ENCODE data around the gene GSTM2. TPM values are rescaled to one million over a fixed set of nuclear protein-coding genes. Genes with fewer than 3 reads are reported as not detected.
"Not testable (repeated sequence)": the region's sequence is repeated elsewhere in the genome, so short reads cannot be mapped to it uniquely, and the experiment has no call there.

The GSTM2 gene
- total RNA-seq, 1 experiment from 2014 or later: 14.9 TPM

- Mint-ChIP-seq H3K4me3 (no peak overlapping the region), H3K36me3 (ENCODE audit: insufficient read depth in 1 of 3, low read depth in 3 of 3) (peaks cover 10 to 25% (median 12%) of the 10 kb centered on the region in 3 experiments; a peak in 6 of 7 replicates)
Measured at GRCh38 chr1:109705411-109705810, 37.6 kb downstream of the GSTM2 start.

GRCh38 chr1:109708949-109709348 is 41.1 kb downstream of the GSTM2 start:
- H4K5ac ChIP-seq (ENCODE audit: insufficient read length, low read depth, low read length); H3K4me1 ChIP-seq (ENCODE audit: insufficient read depth, low read length); H2BK5ac ChIP-seq (ENCODE audit: insufficient read length, low read length); H3K14ac ChIP-seq (ENCODE audit: insufficient read depth, low read length); H3K9me3 ChIP-seq (ENCODE audit: control insufficient read depth, low read depth, low read length); H3K27me3 ChIP-seq (ENCODE audit: insufficient read depth, low read length); H2BK20ac ChIP-seq (ENCODE audit: low read depth, low read length, poor library complexity, severe bottlenecking); H3K56ac ChIP-seq (ENCODE audit: insufficient read length, low read depth, low read length); H2BK15ac ChIP-seq (ENCODE audit: low read depth, low read length); H3K4me2 ChIP-seq (ENCODE audit: insufficient read depth, insufficient read length, low read length); H3K79me1 ChIP-seq (ENCODE audit: insufficient read depth, low read depth, low read length, poor library complexity, severe bottlenecking); H2BK120ac ChIP-seq (ENCODE audit: low read depth, low read length, poor library complexity, severe bottlenecking); H2AK5ac ChIP-seq (ENCODE audit: insufficient read length, low read length); H2AFZ ChIP-seq (ENCODE audit: low read length); H3K18ac ChIP-seq (ENCODE audit: insufficient read length, low read depth, low read length); H3K4ac ChIP-seq (ENCODE audit: low read depth, low read length); H3K27ac Mint-ChIP-seq; DNase-seq; H2BK12ac ChIP-seq (ENCODE audit: insufficient read length, low read depth, low read length); H3K9ac ChIP-seq (ENCODE audit: extremely low read depth, insufficient read length, low read length); H4K8ac ChIP-seq (replicated peaks; ENCODE audit: insufficient read length, low read depth, low read length); H3T11ph ChIP-seq (ENCODE audit: low read length); H3K79me2 ChIP-seq (ENCODE audit: insufficient read depth, low read length); H3K23me2 ChIP-seq (ENCODE audit: insufficient read length, low read depth, low read length, poor library complexity, severe bottlenecking); H3K4me1 Mint-ChIP-seq; H3K4me3 Mint-ChIP-seq; H4K20me1 ChIP-seq (ENCODE audit: control insufficient read depth, insufficient read depth, insufficient read length); H3K23ac ChIP-seq (ENCODE audit: insufficient read length, low read depth, low read length); H3K27ac ChIP-seq (ENCODE audit: insufficient read length, low read depth, low read length); H4K91ac ChIP-seq (ENCODE audit: insufficient read length, low read depth, low read length): not testable (repeated sequence)
- peaks cover 15% of the 10 kb centered on the region for H3K27me3 Mint-ChIP-seq (ENCODE audit: low read depth)
- peaks cover 10 to 18% (median 12%) of the 10 kb centered on the region in 3 experiments; a peak in 6 of 7 replicates for H3K36me3 Mint-ChIP-seq (ENCODE audit: insufficient read depth in 1 of 3, low read depth in 3 of 3)
- WGBS (ENCODE audit: extremely low coverage, insufficient read length, low lambda C conversion rate): no CpG with 5 or more reads among the region's 4 CpGs
- peaks cover 18 to 27% of the 10 kb centered on the region in 2 experiments for H3K9me3 Mint-ChIP-seq

More at GRCh38 chr1:109705411-109705810, 37.6 kb downstream of the GSTM2 start:
- H3K4me1 Mint-ChIP-seq: peaks cover 0 to 3% of the 10 kb centered on the region in 2 experiments; a peak in 2 of 4 replicates
- no peak overlapping the region for H3K9ac ChIP-seq (ENCODE audit: extremely low read depth, insufficient read length, low read length)
- no peak overlapping the region for H2AFZ ChIP-seq (ENCODE audit: low read length)
- no peak overlapping the region for H4K8ac ChIP-seq (replicated peaks; ENCODE audit: insufficient read length, low read depth, low read length)
- peaks cover 13% of the 10 kb centered on the region for H3K27me3 Mint-ChIP-seq (ENCODE audit: low read depth)
- H3K56ac ChIP-seq (ENCODE audit: insufficient read length, low read depth, low read length): no peak overlapping the region
- no peak overlapping the region for H3K18ac ChIP-seq (ENCODE audit: insufficient read length, low read depth, low read length)
- H3K79me2 ChIP-seq (ENCODE audit: insufficient read depth, low read length): no peaks in the 10 kb centered on the region
- H3K9me3 ChIP-seq (ENCODE audit: control insufficient read depth, low read depth, low read length): no peaks in the 10 kb centered on the region
- no peak overlapping the region for H3K27ac Mint-ChIP-seq
- H2BK12ac ChIP-seq (ENCODE audit: insufficient read length, low read depth, low read length): no peak overlapping the region
- no peak overlapping the region for H3T11ph ChIP-seq (ENCODE audit: low read length)
- H3K27me3 ChIP-seq (ENCODE audit: insufficient read depth, low read length): no peaks in the 10 kb centered on the region
- TF ChIP-seq CTCF (conservative IDR thresholded peaks at IDR 0.05): no peak
- no peak overlapping the region for H2BK5ac ChIP-seq (ENCODE audit: insufficient read length, low read length)
- no peak for DNase-seq
- H2BK20ac ChIP-seq (ENCODE audit: low read depth, low read length, poor library complexity, severe bottlenecking): no peak overlapping the region
- H4K5ac ChIP-seq (ENCODE audit: insufficient read length, low read depth, low read length): no peak overlapping the region
- no peaks in the 10 kb centered on the region for H3K79me1 ChIP-seq (ENCODE audit: insufficient read depth, low read depth, low read length, poor library complexity, severe bottlenecking)
- H3K4ac ChIP-seq (ENCODE audit: low read depth, low read length): no peak overlapping the region
- H2AK5ac ChIP-seq (ENCODE audit: insufficient read length, low read length): no peak overlapping the region
- no peaks in the 10 kb centered on the region for H4K20me1 ChIP-seq (ENCODE audit: control insufficient read depth, insufficient read depth, insufficient read length)
- H3K23me2 ChIP-seq (ENCODE audit: insufficient read length, low read depth, low read length, poor library complexity, severe bottlenecking): no peaks in the 10 kb centered on the region
- H3K4me1 ChIP-seq (ENCODE audit: insufficient read depth, low read length): no peaks in the 10 kb centered on the region
- H3K9me3 Mint-ChIP-seq: peaks cover 24 to 38% of the 10 kb centered on the region in 2 experiments
- no peak overlapping the region for H3K27ac ChIP-seq (ENCODE audit: insufficient read length, low read depth, low read length)
- no peak overlapping the region for H3K4me2 ChIP-seq (ENCODE audit: insufficient read depth, insufficient read length, low read length)
- no peak overlapping the region for H3K23ac ChIP-seq (ENCODE audit: insufficient read length, low read depth, low read length)
- WGBS (ENCODE audit: extremely low coverage, insufficient read length, low lambda C conversion rate): no CpG with 5 or more reads among the region's 4 CpGs
- no peak overlapping the region for H3K14ac ChIP-seq (ENCODE audit: insufficient read depth, low read length)
- H2BK15ac ChIP-seq (ENCODE audit: low read depth, low read length): no peak overlapping the region
- H4K91ac ChIP-seq (ENCODE audit: insufficient read length, low read depth, low read length): no peak overlapping the region
- no peak overlapping the region for H2BK120ac ChIP-seq (ENCODE audit: low read depth, low read length, poor library complexity, severe bottlenecking)
